HEK293 (cell line): ENCODE data around the gene UHRF1.

Experiments
- CTCF ChIA-PET: fragments of 350-600 bp; formaldehyde crosslinking; extraction: SDS; loops from one replicate; lab custom pipeline; 2021; ENCODE audit warnings: antibody characterized with exemption; lab: Yijun Ruan, JAX
- POLR2A ChIA-PET: fragments of 300-600 bp; formaldehyde crosslinking; extraction: SDS; loops from one replicate; lab custom pipeline; 2020; ENCODE audit warnings: antibody characterized with exemption, inconsistent platforms; lab: Yijun Ruan, JAX
- H3K27ac ChIP-seq: fragments of 200-500 bp; sonication (Bioruptor generic); 2 replicates; pipeline ENCODE4 v1.5.1; 2014; ENCODE audit warnings: low read depth, low read length, control low read depth, inconsistent platforms; ENCODE audit errors: extremely low read depth
- H3K36me3 ChIP-seq, 2 experiments: fragments of 200-500 bp in 1 of 2; sonication (Bioruptor generic) in 1 of 2; 1 replicate in 1 of 2; 2 replicates in 1 of 2; pipeline ENCODE4 v1.5.1; 2014 to 2017; ENCODE audit warnings: inconsistent platforms in 2 of 2, low read length in 2 of 2; ENCODE audit not compliant: control insufficient read depth in 2 of 2, insufficient read depth in 1 of 2
- H3K4me1 ChIP-seq: fragments of 200-500 bp; sonication (Bioruptor generic); 2 replicates; pipeline ENCODE4 v1.5.1; 2014; ENCODE audit warnings: mild to moderate bottlenecking, low read length, inconsistent platforms; ENCODE audit not compliant: control insufficient read depth, insufficient read depth
- H3K4me3 ChIP-seq: 2 replicates; pipeline ENCODE4 v1.5.1; 2011; ENCODE audit warnings: low read depth, mild to moderate bottlenecking, control low read depth, low read length, moderate library complexity
- H3K9me3 ChIP-seq: fragments of 200-500 bp; sonication (Bioruptor generic); 2 replicates; pipeline ENCODE4 v1.5.1; 2014; ENCODE audit warnings: low read depth, low read length, inconsistent platforms; ENCODE audit not compliant: control insufficient read depth, insufficient read depth
- FEZF1 ChIP-seq: fragments of 450-650 bp; formaldehyde crosslinking; IDR thresholded peaks from 2 replicates; pipeline ENCODE4 v1.5.1; 2016; ENCODE audit warnings: missing biosample characterization, missing genetic modification characterization
- GLI2 ChIP-seq: fragments of 450-650 bp; formaldehyde crosslinking; IDR thresholded peaks from 2 replicates; pipeline ENCODE4; 2017; ENCODE audit warnings: missing biosample characterization, missing genetic modification characterization, low read depth, borderline replicate concordance
- GLI4 ChIP-seq: fragments of 450-650 bp; formaldehyde crosslinking; IDR thresholded peaks from 2 replicates; pipeline ENCODE4 v1.5.1; 2016; ENCODE audit warnings: missing biosample characterization, missing genetic modification characterization
- GLIS2 ChIP-seq: fragments of 450-650 bp; formaldehyde crosslinking; IDR thresholded peaks from 2 replicates; pipeline ENCODE4 v1.5.1; 2016; ENCODE audit warnings: missing biosample characterization, missing genetic modification characterization
- HOXA7 ChIP-seq: sonication (generic); formaldehyde crosslinking; IDR thresholded peaks from 2 replicates; pipeline ENCODE4 v1.8.1; 2022; ENCODE audit warnings: missing genetic modification reagents, borderline replicate concordance
- HOXC10 ChIP-seq: sonication (generic); formaldehyde crosslinking; IDR thresholded peaks from 2 replicates; pipeline ENCODE4 v1.8.1; 2023; ENCODE audit warnings: mild to moderate bottlenecking, missing genetic modification reagents
- MZF1 ChIP-seq: fragments of 450-650 bp; formaldehyde crosslinking; IDR thresholded peaks from 2 replicates; pipeline ENCODE4 v1.5.1; 2017; ENCODE audit warnings: missing biosample characterization, missing genetic modification characterization, borderline replicate concordance
- REPIN1 ChIP-seq: fragments of 450-650 bp; formaldehyde crosslinking; IDR thresholded peaks from 2 replicates; pipeline ENCODE4 v1.5.1; 2017; ENCODE audit warnings: missing biosample characterization, missing genetic modification characterization, low read depth
- TCF7L2 ChIP-seq: IDR thresholded peaks from 2 replicates; pipeline ENCODE4 v1.6.1; 2011; ENCODE audit warnings: low read depth, mild to moderate bottlenecking, inconsistent platforms, low read length, moderate library complexity, borderline replicate concordance
- ZBTB11 ChIP-seq: fragments of 450-650 bp; formaldehyde crosslinking; conservative IDR thresholded peaks from 2 replicates; pipeline ENCODE4 v1.5.1; 2016; ENCODE audit warnings: low read depth, missing biosample characterization, missing genetic modification characterization
- ZNF155 ChIP-seq: fragments of 450-650 bp; formaldehyde crosslinking; IDR thresholded peaks from 2 replicates; pipeline ENCODE4 v1.5.1; 2016; ENCODE audit warnings: missing biosample characterization, missing genetic modification characterization
- ZNF169 ChIP-seq: fragments of 450-650 bp; formaldehyde crosslinking; IDR thresholded peaks from 2 replicates; pipeline ENCODE4 v1.5.1; 2016; ENCODE audit warnings: missing biosample characterization, missing genetic modification characterization
- ZNF214 ChIP-seq: fragments of 450-650 bp; formaldehyde crosslinking; IDR thresholded peaks from 2 replicates; pipeline ENCODE4 v1.5.1; 2017; ENCODE audit warnings: missing biosample characterization, mild to moderate bottlenecking, missing genetic modification characterization, borderline replicate concordance
- ZNF221 ChIP-seq: fragments of 450-650 bp; formaldehyde crosslinking; IDR thresholded peaks from 2 replicates; pipeline ENCODE4 v1.5.1; 2017; ENCODE audit warnings: missing biosample characterization, missing genetic modification characterization, borderline replicate concordance
- ZNF350 ChIP-seq: fragments of 450-650 bp; formaldehyde crosslinking; IDR thresholded peaks from 2 replicates; pipeline ENCODE4 v1.5.0; 2017; ENCODE audit warnings: missing biosample characterization, mild to moderate bottlenecking, missing genetic modification characterization
- ZNF37A ChIP-seq: fragments of 450-650 bp; IDR thresholded peaks from 2 replicates; pipeline ENCODE4 v1.5.1; 2018; ENCODE audit warnings: missing biosample characterization, missing genetic modification characterization
- ZNF416 ChIP-seq: fragments of 450-650 bp; formaldehyde crosslinking; IDR thresholded peaks from 2 replicates; pipeline ENCODE4 v1.5.1; 2016; ENCODE audit warnings: missing biosample characterization, missing genetic modification characterization
- ZNF501 ChIP-seq: fragments of 450-650 bp; formaldehyde crosslinking; IDR thresholded peaks from 2 replicates; pipeline ENCODE4 v1.5.1; 2016; ENCODE audit warnings: missing biosample characterization, missing genetic modification characterization
- ZNF514 ChIP-seq: fragments of 450-650 bp; formaldehyde crosslinking; IDR thresholded peaks from 2 replicates; pipeline ENCODE4 v1.5.1; 2016; ENCODE audit warnings: missing biosample characterization, missing genetic modification characterization
- ZNF529 ChIP-seq: fragments of 450-650 bp; formaldehyde crosslinking; IDR thresholded peaks from 2 replicates; pipeline ENCODE4 v1.5.1; 2017; ENCODE audit warnings: missing genetic modification characterization, missing biosample characterization; ENCODE audit not compliant: insufficient replicate concordance
- ZNF560 ChIP-seq: fragments of 450-650 bp; formaldehyde crosslinking; IDR thresholded peaks from 2 replicates; pipeline ENCODE4 v1.5.1; 2017; ENCODE audit warnings: missing biosample characterization, missing genetic modification characterization, borderline replicate concordance
- ZNF785 ChIP-seq: fragments of 450-650 bp; formaldehyde crosslinking; IDR thresholded peaks from 2 replicates; pipeline ENCODE4 v1.5.1; 2016; ENCODE audit warnings: missing biosample characterization, missing genetic modification characterization
- ZNF843 ChIP-seq: fragments of 450-650 bp; formaldehyde crosslinking; IDR thresholded peaks from 2 replicates; pipeline ENCODE4 v1.5.1; 2016; ENCODE audit warnings: missing biosample characterization, missing genetic modification characterization
- TF ChIP-seq, protein P1 (sequence below): fragments of 450-650 bp; formaldehyde crosslinking; IDR thresholded peaks from 2 replicates; pipeline ENCODE4 v1.5.1; 2016; ENCODE audit warnings: missing biosample characterization, missing genetic modification characterization

The UHRF1 gene

GRCh38 chr19:4977299-4978174, 68.2 kb downstream of the UHRF1 start:
- 0 out of 2 replicates have a peak overlapping the region, but pooled peaks have one; percentile 16 for H3K27ac ChIP-seq
- no peak overlapping the region for H3K4me3 ChIP-seq
- H3K9me3 ChIP-seq: no peaks in the 10 kb centered on the region
- POLR2A ChIA-PET: interaction anchor here (2.1 kb wide), 1 partner anchor 8 kb away, joined by 20 read pairs; the partner anchor contains the start of gene KDM4B
- TF ChIP-seq, protein P1, sequence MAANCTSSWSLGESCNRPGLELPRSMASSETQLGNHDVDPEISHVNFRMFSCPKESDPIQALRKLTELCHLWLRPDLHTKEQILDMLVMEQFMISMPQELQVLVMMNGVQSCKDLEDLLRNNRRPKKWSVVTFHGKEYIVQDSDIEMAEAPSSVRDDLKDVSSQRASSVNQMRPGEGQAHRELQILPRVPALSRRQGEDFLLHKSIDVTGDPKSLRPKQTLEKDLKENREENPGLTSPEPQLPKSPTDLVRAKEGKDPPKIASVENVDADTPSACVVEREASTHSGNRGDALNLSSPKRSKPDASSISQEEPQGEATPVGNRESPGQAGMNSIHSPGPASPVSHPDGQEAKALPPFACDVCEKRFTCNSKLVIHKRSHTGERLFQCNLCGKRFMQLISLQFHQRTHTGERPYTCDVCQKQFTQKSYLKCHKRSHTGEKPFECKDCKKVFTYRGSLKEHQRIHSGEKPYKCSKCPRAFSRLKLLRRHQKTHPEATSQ (tag by site-specific recombination): no peak
- TF ChIP-seq ZNF221 (tag by site-specific recombination) (no peak), ZNF514 (tag by site-specific recombination) (no peak), ZNF37A (no peak), TCF7L2 (no peak), ZNF350 (no peak), HOXA7 (no peak), GLIS2 (no peak)
- TF ChIP-seq, all 188 proteins: peak for 0
- Histone ChIP-seq H3K36me3 (peaks cover 0 to 10% of the 10 kb centered on the region in 2 experiments; a peak in 2 of 3 replicates), H3K4me1 (peaks cover 14% of the 10 kb centered on the region; the same call in 1 of the 2 replicates)
- CTCF ChIA-PET: no interaction called here

- TF ChIP-seq ZNF785 (tag by site-specific recombination): no peak
- TF ChIP-seq ZNF155 (tag by site-specific recombination): no peak
- TF ChIP-seq ZNF169 (tag by site-specific recombination): no peak
- TF ChIP-seq ZNF214 (tag by site-specific recombination): no peak
- TF ChIP-seq ZNF843 (tag by site-specific recombination): no peak
- no peak for TF ChIP-seq GLI2 (tag by site-specific recombination)
- TF ChIP-seq ZNF501 (tag by site-specific recombination): no peak
- TF ChIP-seq GLI4 (tag by site-specific recombination): no peak
- TF ChIP-seq HOXC10: no peak
- TF ChIP-seq ZBTB11 (tag by site-specific recombination): no peak
- TF ChIP-seq ZNF416 (tag by site-specific recombination): no peak
- TF ChIP-seq ZNF560 (tag by site-specific recombination): no peak
- TF ChIP-seq FEZF1: no peak
- TF ChIP-seq MZF1: no peak
- TF ChIP-seq ZNF529 (tag by site-specific recombination): no peak
- no peak for TF ChIP-seq HOXA7
- no peak for TF ChIP-seq REPIN1 (tag by site-specific recombination)
- TF ChIP-seq TCF7L2: no peak
- Histone ChIP-seq H3K9me3 (no peaks in the 10 kb centered on the region), H3K27ac (no peak overlapping the region), H3K4me1 (peaks cover 19% of the 10 kb centered on the region; the same call in 1 of the 2 replicates), H3K4me3 (no peak overlapping the region), H3K36me3 (peaks cover 0 to 10% of the 10 kb centered on the region in 2 experiments; a peak in 2 of 3 replicates)
- CTCF ChIA-PET: interaction anchor here (0.6 to 1.6 kb wide), 5 partner anchors 21 to 67 kb away, joined by 3 to 7 read pairs (median 3); no protein-coding TSS in a partner anchor
- POLR2A ChIA-PET: interaction anchor here (2.1 kb wide), 1 partner anchor 10 kb away, joined by 20 read pairs; the partner anchor contains the start of gene KDM4B
Observed at GRCh38 chr19:4979211-4979807, 70.0 kb downstream of the UHRF1 start.
